CD4-positive, alpha-beta memory T cell (primary cell): ENCODE measurements around the gene GH2. TPM values are rescaled to one million over a fixed set of nuclear protein-coding genes. Genes with fewer than 3 reads are reported as not detected.
"Not testable (repeated sequence)": the region's sequence is repeated elsewhere in the genome, so short reads cannot be mapped to it uniquely, and the experiment has no call there.

Experiments used
- CTCF ChIA-PET: fragments of 350-600 bp; sonication (Branson Sonifier 250); formaldehyde crosslinking; loops from one replicate; lab custom pipeline; 2021; ENCODE audit warnings: inconsistent platforms; ENCODE audit not compliant: partially characterized antibody; lab: Charles Lee
- POLR2A ChIA-PET: fragments of 350-600 bp; sonication (Branson Sonifier 250); formaldehyde crosslinking; loops from one replicate; lab custom pipeline; 2021; ENCODE audit not compliant: partially characterized antibody; lab: Charles Lee
- DNase-seq, 5 donors: peaks; one replicate each; pipeline versions ENCODE4 v3.0.0 to v3.0.0-alpha.2; 2020 to 2022; ENCODE audit warnings: mixed read lengths in 1 of 5
- H3K27ac ChIP-seq: one replicate; pipeline ENCODE4 v1.7.0; 2013; ENCODE audit warnings: low read depth, low read length
- H3K27me3 ChIP-seq: 2 replicates; pipeline ENCODE4 v1.7.0; 2013; ENCODE audit warnings: mild to moderate bottlenecking, low read length, moderate library complexity; ENCODE audit not compliant: insufficient read depth
- H3K36me3 ChIP-seq: 2 replicates; pipeline ENCODE4 v1.7.0; 2013; ENCODE audit warnings: mild to moderate bottlenecking, low read length, moderate library complexity; ENCODE audit not compliant: insufficient read depth
- H3K4me1 ChIP-seq: 2 replicates; pipeline ENCODE4 v1.7.0; 2013; ENCODE audit warnings: mild to moderate bottlenecking, low read length, moderate library complexity; ENCODE audit not compliant: insufficient read depth
- H3K4me3 ChIP-seq, 2 donors: one replicate each; pipeline ENCODE4 v1.7.0; 2013; ENCODE audit warnings: low read length in 2 of 2, mild to moderate bottlenecking in 1 of 2
- H3K9me3 ChIP-seq, 2 donors: one replicate each; pipeline ENCODE4 v1.7.0; 2013; ENCODE audit warnings: low read length in 2 of 2, control low read depth in 1 of 2; ENCODE audit not compliant: control insufficient read depth in 1 of 2
- H3K27ac Mint-ChIP-seq, 7 donors: one replicate each; pipeline ENCODE4 v1.8.0; 2020 to 2021; ENCODE audit warnings: mixed read lengths in 7 of 7, mild to moderate bottlenecking in 6 of 7, inconsistent platforms in 3 of 7, moderate library complexity in 3 of 7
- H3K27me3 Mint-ChIP-seq, 2 donors: one replicate each; pipeline ENCODE4 v1.8.0; 2020 to 2021; ENCODE audit warnings: mixed read lengths in 2 of 2
- H3K36me3 Mint-ChIP-seq, 2 donors: one replicate each; pipeline ENCODE4 v1.8.0; 2020 to 2021; ENCODE audit warnings: mixed read lengths in 2 of 2, inconsistent platforms in 1 of 2, mild to moderate bottlenecking in 1 of 2
- H3K4me1 Mint-ChIP-seq, 4 donors: one replicate each; pipeline ENCODE4 v1.8.0; 2020 to 2021; ENCODE audit warnings: mixed read lengths in 4 of 4, mild to moderate bottlenecking in 1 of 4
- H3K4me3 Mint-ChIP-seq, 8 donors: one replicate each; pipeline ENCODE4 v1.8.0; 2020 to 2021; ENCODE audit warnings: mixed read lengths in 8 of 8, mild to moderate bottlenecking in 7 of 8, moderate library complexity in 6 of 8, inconsistent platforms in 3 of 8
- H3K9me3 Mint-ChIP-seq, 8 donors: one replicate each; pipeline ENCODE4 v1.8.0; 2020 to 2021; ENCODE audit warnings: mixed read lengths in 8 of 8, mild to moderate bottlenecking in 5 of 8, inconsistent platforms in 3 of 8, moderate library complexity in 1 of 8
- intact Hi-C: fragments of 100-400 bp; cut with micrococcal nuclease; formaldehyde crosslinking; loops from one replicate; pipeline ENCODE4 v1.15.1; 2023
- polyA plus RNA-seq, 2 donors: library from polyadenylated mRNA; unstranded; fragments of 300-500 nt; fragmentation: Illumina TruSeq; gene quantifications; one replicate each; pipeline ENCODE4 v1.2.3, GENCODE V29; 2021
- total RNA-seq, 2 experiments: library from RNA; stranded (reverse); gene quantifications; one replicate each; pipeline ENCODE4 v1.2.3, GENCODE V29; 2021

Gene GH2
- total and polyA plus RNA-seq, 4 experiments from 2014 or later, result not detected

DNA sequence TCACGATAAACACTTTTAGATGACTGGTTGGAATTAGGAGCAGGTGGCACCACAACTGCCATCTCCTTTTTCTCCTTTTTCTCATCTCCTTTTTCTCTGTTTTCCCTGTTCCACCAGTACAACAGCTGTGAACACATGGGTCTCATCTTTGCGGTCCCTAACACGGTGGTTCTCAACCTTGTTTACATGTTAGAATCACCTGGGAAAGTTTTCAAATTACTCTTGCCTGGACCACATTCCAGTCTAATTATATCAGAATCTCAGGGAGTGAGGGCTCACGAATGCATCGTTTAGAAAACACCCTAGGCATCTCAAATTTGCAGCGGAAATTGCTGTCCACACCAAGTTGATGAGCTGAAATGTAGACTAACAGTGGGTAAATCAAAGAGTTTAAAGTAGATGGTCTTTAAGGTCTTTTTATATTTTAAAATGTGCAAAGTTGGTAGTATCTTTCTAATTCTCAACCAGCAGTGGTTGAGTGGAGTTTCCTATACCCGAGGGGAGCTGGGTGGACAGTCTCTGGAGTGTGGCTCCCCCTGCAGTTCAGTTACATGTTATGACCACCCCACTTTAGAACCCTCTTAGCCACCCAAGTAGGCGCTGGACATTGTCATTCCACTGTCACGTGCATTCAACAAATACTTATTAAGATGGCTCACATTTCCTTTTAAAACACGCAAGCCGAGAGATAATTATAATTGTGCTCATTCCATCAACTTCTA is 10.7 kb upstream of the GH2 start:
- H3K4me3 Mint-ChIP-seq, H3K36me3 ChIP-seq, H3K27ac ChIP-seq, H3K4me3 ChIP-seq, CTCF ChIA-PET, H3K27me3 Mint-ChIP-seq, H3K27me3 ChIP-seq, H3K27ac Mint-ChIP-seq, H3K9me3 ChIP-seq, H3K4me1 Mint-ChIP-seq, H3K9me3 Mint-ChIP-seq, H3K4me1 ChIP-seq, POLR2A ChIA-PET, DNase-seq, intact Hi-C loops, H3K36me3 Mint-ChIP-seq: not testable (repeated sequence)

DNA sequence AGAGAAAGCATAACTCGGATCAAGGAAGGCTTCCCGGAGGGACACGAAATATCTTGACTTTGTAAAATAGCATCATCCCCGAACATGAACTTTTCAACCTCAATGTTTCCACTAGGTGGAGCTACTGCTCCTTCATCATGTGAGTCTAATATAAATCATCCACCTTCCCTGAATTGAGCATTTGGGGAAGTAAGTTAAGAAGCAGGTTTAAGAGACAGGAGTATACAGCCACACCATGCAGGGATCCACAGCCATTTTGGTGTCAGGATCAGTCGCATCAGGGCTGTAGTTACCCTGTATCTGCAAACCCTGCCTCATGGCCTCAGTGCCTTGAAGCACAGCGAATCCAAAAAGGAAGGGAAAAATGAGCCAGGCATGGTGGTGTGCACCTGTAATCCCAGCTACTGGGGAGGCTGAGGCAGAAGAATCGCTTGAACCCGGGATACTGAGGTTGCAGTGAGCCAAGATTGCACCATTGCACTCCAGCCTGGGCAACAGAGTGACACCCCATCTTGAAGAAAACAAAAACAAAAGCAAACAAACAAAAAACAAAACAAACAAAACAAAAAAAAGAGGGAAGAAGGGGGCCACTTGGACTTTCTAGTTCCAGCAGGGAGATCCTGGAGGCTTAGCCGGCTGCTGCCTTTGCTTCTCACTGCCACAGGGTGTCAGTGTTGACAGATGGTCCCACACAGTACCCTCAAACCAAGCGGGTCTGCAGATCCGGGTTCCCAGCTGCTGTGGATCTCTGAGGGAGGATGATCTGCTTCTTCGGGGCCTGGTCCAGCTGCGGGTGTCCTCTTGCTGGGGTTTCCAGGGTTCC is 7.5 kb upstream of the GH2 start:
- CTCF ChIA-PET, result interaction anchor here (0.7 to 3.4 kb wide), 17 partner anchors 8 to 382 kb away, joined by 3 to 23 read pairs (median 3); partner anchors contain the start of genes CD79B, GH1, GH2 and ICAM2
- H3K36me3 ChIP-seq, H3K9me3 Mint-ChIP-seq, H3K27me3 Mint-ChIP-seq, POLR2A ChIA-PET, H3K27ac ChIP-seq, H3K27ac Mint-ChIP-seq, H3K4me1 ChIP-seq, H3K36me3 Mint-ChIP-seq, intact Hi-C loops, H3K4me3 ChIP-seq, H3K9me3 ChIP-seq, H3K4me1 Mint-ChIP-seq, H3K27me3 ChIP-seq: not testable (repeated sequence)
- H3K4me3 Mint-ChIP-seq, result peak overlapping the region in 2 of 8 donors; percentile 17 to 53
- DNase-seq, result peak in 4 of 5 donors; percentile 26 to 44 (median 36)

DNA sequence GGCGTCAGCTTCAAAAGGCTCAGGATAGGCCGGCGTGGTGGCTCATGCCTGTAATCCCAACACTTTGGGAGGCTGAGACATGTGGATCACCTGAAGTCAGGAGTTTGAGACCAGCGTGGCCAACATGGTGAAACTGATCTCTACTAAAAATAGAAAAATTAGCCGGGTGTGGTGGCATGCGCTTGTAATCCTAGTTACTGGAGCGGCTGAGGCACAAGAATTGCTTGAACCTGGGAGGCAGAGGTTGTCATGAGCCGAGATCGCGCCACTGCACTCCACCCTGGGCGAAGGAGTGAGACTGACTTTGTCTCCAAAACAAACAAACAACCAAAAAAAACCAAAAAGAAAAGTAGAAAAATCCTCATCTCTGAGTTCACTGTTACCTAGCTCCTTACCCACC is 3.4 kb upstream of the GH2 start:
- POLR2A ChIA-PET, result not testable (repeated sequence)

DNA sequence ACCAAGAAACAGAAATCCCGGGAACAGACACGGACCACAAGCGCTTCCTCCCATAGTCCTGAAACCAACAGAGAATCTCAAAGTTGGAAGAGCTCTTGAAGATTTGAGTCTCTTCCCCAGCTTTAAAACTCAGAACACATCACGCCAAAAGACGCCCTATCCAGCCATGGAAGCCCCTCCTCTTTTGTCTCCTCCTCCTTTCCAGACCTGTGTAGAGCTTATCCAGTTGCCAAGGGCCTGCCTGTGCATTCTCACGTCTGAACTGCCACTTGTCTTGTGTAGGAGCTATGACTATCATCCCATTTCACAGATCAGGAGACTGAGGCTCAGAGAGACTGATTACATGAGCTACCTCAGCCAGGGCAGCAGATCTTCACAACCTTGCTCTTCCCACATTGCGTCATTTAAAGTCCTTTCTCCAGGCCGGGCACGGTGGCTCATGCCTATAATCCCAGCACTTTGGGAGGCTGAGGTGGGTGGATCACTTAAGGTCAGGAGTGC is 932 bp upstream of the GH2 start:
- H3K27me3 ChIP-seq, H3K4me3 ChIP-seq, H3K27ac ChIP-seq, H3K4me3 Mint-ChIP-seq, H3K36me3 Mint-ChIP-seq, H3K27me3 Mint-ChIP-seq, intact Hi-C loops, H3K9me3 Mint-ChIP-seq, POLR2A ChIA-PET, H3K36me3 ChIP-seq, H3K27ac Mint-ChIP-seq, H3K9me3 ChIP-seq, DNase-seq, H3K4me1 Mint-ChIP-seq, H3K4me1 ChIP-seq: not testable (repeated sequence)
- CTCF ChIA-PET, result interaction anchor here (0.6 to 1.8 kb wide), 10 partner anchors 13 to 513 kb away, joined by 3 to 7 read pairs (median 4); no protein-coding TSS in a partner anchor

More for the DNA sequence above, 3.4 kb upstream of the GH2 start:
- intact Hi-C loops, H3K27me3 Mint-ChIP-seq, H3K4me3 Mint-ChIP-seq, H3K36me3 Mint-ChIP-seq, H3K36me3 ChIP-seq, H3K27me3 ChIP-seq, H3K9me3 Mint-ChIP-seq, H3K4me1 ChIP-seq, H3K27ac ChIP-seq, DNase-seq, H3K4me3 ChIP-seq, H3K27ac Mint-ChIP-seq, H3K9me3 ChIP-seq: not testable (repeated sequence)
- CTCF ChIA-PET, result interaction anchor here (1.7 kb wide), 1 partner anchor 264 kb away, joined by 4 read pairs; no protein-coding TSS in a partner anchor
- H3K4me1 Mint-ChIP-seq, result peaks cover 5 to 10% (median 8%) of the 10 kb centered on the region in 4 donors

DNA sequence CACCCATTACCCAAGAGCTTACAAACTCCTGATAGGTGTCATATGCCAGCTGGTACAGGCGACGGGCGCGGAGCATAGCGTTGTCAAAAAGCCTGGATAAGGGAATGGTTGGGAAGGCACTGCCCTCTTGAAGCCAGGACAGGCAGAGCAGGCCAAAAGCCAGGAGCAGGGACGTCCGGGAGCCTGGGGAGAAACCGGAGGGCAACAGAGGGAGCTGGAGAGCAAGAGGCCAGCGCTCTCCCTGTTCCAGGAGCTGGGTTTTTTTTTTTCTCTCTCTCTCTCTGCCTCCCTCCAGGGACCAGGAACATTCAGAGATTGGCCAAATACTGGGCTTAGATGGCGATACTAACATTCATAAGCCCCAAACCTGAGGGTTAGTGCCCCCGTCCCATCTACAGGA is 407 bp downstream of the GH2 start:
- H3K36me3 ChIP-seq, H3K4me3 Mint-ChIP-seq, POLR2A ChIA-PET, DNase-seq, H3K9me3 ChIP-seq, H3K36me3 Mint-ChIP-seq, H3K4me1 ChIP-seq, H3K27me3 Mint-ChIP-seq, intact Hi-C loops, H3K4me3 ChIP-seq, H3K4me1 Mint-ChIP-seq, H3K27me3 ChIP-seq, H3K9me3 Mint-ChIP-seq, H3K27ac ChIP-seq: not testable (repeated sequence)
- CTCF ChIA-PET, result interaction anchor here (0.8 to 1.7 kb wide), 5 partner anchors 9 to 148 kb away, joined by 3 to 4 read pairs (median 4); no protein-coding TSS in a partner anchor
- peak overlapping the region in 1 of 7 donors; percentile 53 for H3K27ac Mint-ChIP-seq

DNA sequence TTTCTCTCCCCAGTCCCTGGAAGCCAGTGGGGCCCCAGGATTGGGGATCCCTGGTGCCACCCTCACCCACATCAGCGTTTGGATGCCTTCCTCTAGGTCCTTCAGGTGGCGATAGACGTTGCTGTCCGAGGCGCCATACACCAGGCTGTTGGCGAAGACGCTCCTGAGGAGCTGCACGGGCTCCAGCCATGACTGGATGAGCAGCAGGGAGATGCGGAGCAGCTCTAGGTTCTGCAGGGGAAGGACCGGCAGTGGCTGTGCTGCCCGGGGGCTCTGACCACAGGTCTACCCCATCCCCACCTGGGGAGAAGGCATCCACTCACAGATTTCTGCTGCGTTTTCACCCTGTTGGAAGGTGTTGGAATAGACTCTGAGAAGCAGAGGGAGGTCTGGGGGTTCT is 1.0 kb downstream of the GH2 start:
- no peak overlapping the region for H3K27ac Mint-ChIP-seq
- CTCF ChIA-PET, result interaction anchor here (1.1 kb wide), 1 partner anchor 13 kb away, joined by 4 read pairs; no protein-coding TSS in a partner anchor
- H3K27me3 Mint-ChIP-seq, result peaks cover 0 to 3% of the 10 kb centered on the region in 2 donors
- H3K36me3 ChIP-seq, result no peaks in the 10 kb centered on the region
- H3K4me3 ChIP-seq, result no peak overlapping the region
- H3K4me1 ChIP-seq, result no peaks in the 10 kb centered on the region
- no peak overlapping the region for H3K27ac ChIP-seq
- POLR2A ChIA-PET, result no interaction called here
- DNase-seq, result no peak
- H3K9me3 Mint-ChIP-seq, result no peaks in the 10 kb centered on the region
- no peak overlapping the region for H3K4me3 Mint-ChIP-seq
- intact Hi-C loops, result no loop called here
- H3K27me3 ChIP-seq, result no peaks in the 10 kb centered on the region
- no peaks in the 10 kb centered on the region for H3K36me3 Mint-ChIP-seq
- no peaks in the 10 kb centered on the region for H3K9me3 ChIP-seq
- H3K4me1 Mint-ChIP-seq, result peaks cover 0 to 3% (median 0%) of the 10 kb centered on the region in 4 donors

DNA sequence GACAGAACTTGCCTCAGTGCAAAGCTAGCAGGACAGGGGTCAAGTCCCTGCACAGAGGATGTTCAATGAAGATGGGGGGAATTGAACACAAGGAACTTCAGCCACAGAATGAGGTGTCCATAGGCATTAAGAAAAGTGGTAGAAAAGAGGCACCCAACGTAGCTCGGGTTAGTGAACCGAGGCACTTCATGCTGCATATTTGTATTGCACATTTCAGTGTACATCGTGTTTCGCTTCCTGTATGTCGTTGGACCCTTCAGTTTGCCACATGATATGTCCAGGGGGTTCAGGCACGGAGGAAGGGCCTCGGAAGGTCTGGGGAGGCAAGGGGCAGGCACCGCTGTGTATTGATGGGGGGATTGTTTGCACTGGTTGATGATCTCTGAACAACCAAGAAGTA is 3.3 kb downstream of the GH2 start:
- H3K4me3 Mint-ChIP-seq, H3K27ac ChIP-seq, POLR2A ChIA-PET, H3K9me3 ChIP-seq, H3K4me1 ChIP-seq, H3K9me3 Mint-ChIP-seq, H3K4me3 ChIP-seq, H3K27ac Mint-ChIP-seq, H3K4me1 Mint-ChIP-seq, H3K27me3 Mint-ChIP-seq, H3K27me3 ChIP-seq, intact Hi-C loops, DNase-seq, H3K36me3 ChIP-seq, H3K36me3 Mint-ChIP-seq: not testable (repeated sequence)
- CTCF ChIA-PET, result interaction anchor here (1.2 to 1.5 kb wide), 2 partner anchors 9 to 12 kb away, joined by 4 to 5 read pairs; no protein-coding TSS in a partner anchor
